K562 treated with DMSO at 1 percent for 4 hours (cell line): ENCODE measurements around the gene PLEKHH3. TPM values are rescaled to one million over a fixed set of nuclear protein-coding genes. Genes with fewer than 3 reads are reported as not detected.

Source experiments
- total RNA-seq: library from RNA; unstranded; fragments of 300-600 nt; gene quantifications from 2 replicates; pipeline ENCODE4 v1.2.3, GENCODE V29; 2022; ENCODE audit not compliant: insufficient read depth

Gene PLEKHH3, protein sequence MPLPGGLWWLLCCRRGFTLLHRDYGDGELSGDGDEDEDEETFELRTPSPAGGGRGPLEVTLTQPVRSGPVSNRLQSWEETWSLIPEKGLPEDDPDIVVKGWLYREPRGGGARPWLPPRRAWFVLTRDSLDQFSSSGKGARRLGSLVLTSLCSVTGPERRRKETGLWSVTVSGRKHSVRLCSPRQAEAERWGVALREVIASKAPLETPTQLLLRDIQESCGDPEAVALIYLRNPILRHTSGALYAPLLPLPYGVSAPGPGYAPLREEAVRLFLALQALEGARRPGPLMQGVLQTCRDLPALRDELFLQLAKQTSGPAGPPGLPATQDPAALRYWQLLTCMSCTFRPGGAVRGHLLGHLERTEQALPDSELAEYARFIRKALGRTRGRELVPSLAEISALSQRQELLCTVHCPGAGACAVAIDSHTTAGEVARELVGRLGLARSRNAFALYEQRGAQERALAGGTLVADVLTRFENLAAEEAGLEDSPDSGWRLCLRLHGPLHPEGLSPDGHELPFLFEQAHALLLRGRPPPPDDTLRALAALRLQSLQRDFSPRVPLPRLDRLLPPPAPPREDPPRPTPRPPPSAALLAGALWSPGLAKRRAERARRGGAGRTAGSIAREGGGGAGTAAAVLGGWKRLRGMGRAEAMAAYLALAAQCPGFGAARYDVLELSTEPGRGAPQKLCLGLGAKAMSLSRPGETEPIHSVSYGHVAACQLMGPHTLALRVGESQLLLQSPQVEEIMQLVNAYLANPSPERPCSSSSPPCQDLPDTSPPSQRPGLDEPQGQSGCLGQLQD
- 32.9 and 42.6 TPM in 2 replicates for total RNA-seq

GRCh38 chr17:42676424-42677011 is at the start of gene PLEKHH3:
Gene PLEKHH3, minus strand, starts transcription at chr17:42676994. Its CDS starts 431 bp downstream, at chr17:42676563.

GRCh38 chr17:42681976-42682721 is 5.4 kb upstream of the PLEKHH3 start, which contains the start of gene CNTNAP1:
Gene CNTNAP1, plus strand, starts transcription at chr17:42682531. Its CDS starts 299 bp downstream, at chr17:42682830.

DNA sequence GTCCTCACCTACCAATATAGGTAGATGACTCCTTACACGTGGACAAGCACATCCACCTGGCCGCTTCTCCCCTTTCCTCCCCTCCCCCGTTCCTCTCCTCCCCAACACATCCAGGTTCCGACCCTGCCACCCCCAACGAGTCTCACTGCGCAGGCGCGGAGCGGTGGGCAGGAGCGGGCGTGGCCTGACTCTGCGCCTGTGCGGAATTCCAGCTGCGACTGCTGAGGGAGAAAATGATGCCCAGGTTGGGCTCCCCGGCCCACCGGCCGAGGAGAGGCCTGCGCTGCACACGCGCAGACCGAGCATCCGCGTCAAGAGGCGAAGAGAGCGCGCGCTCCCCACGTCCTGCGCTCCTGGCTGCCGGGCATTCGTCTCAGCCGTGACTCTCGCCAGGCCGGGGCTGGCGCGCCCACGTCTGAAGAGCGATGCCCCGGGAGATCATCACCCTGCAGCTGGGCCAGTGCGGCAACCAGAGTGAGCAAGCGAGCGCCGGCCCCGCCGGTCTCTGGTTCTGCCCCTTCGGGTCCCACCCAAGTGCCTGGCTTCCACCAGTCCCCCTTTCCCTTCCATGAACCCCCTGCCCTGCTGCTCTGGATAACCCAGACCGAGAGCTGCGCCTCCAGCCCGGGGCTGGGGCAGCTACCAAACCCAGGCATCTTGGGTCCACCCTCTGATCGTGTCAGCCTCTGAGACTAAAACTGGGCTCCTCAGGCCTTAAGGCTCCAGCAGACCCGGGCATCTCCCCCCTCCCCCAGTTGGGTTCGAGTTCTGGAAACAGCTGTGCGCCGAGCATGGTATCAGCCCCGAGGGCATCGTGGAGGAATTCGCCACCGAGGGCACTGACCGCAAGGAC is 17.5 kb downstream of the PLEKHH3 start, which contains the start of gene TUBG2:
TSS of gene TUBG2 (plus strand) at position 206 of the 853 bp plus-strand sequence. CDS start at position 426, 220 bp downstream.

Other genes with a start within 250 kb of the PLEKHH3 start
- gene ATP6V0A1, start 218.1 kb downstream of the PLEKHH3 start, total RNA-seq = 52.6 and 60.6 TPM in 2 replicates
- gene NAGLU, start 140.8 kb downstream of the PLEKHH3 start, total RNA-seq = 13.2 and 16.3 TPM in 2 replicates
- 7.7 and 8.1 TPM in 2 replicates for gene HSD17B1, start 124.1 kb downstream of the PLEKHH3 start, total RNA-seq
- 109 and 140 TPM in 2 replicates for gene COASY, start 114.8 kb downstream of the PLEKHH3 start, total RNA-seq
- 31.3 and 35.0 TPM in 2 replicates for gene MLX, start 109.9 kb downstream of the PLEKHH3 start, total RNA-seq
- 52.8 and 68.2 TPM in 2 replicates for gene PSMC3IP, start 99.3 kb downstream of the PLEKHH3 start, total RNA-seq
- gene RETREG3, start 67.6 kb downstream of the PLEKHH3 start, total RNA-seq = 19.3 and 21.9 TPM in 2 replicates
- gene TUBG1, start 67.3 kb downstream of the PLEKHH3 start, total RNA-seq = 113 and 129 TPM in 2 replicates
- not detected in 2 replicates for gene TUBG2, start 17.7 kb downstream of the PLEKHH3 start, total RNA-seq
- gene CCR10, start 4.8 kb upstream of the PLEKHH3 start, total RNA-seq = 7.6 and 9.2 TPM in 2 replicates
- gene CNTNAP1, start 5.5 kb upstream of the PLEKHH3 start, total RNA-seq = 1.3 and 3.1 TPM in 2 replicates
- gene EZH1, start 68.0 kb upstream of the PLEKHH3 start, total RNA-seq = 17.7 and 17.9 TPM in 2 replicates
- not detected in 2 replicates for gene RAMP2, start 84.2 kb upstream of the PLEKHH3 start, total RNA-seq
- gene VPS25, start 96.5 kb upstream of the PLEKHH3 start, total RNA-seq = 93.6 and 122 TPM in 2 replicates
- gene WNK4, start 103.6 kb upstream of the PLEKHH3 start, total RNA-seq = 5.5 and 14.0 TPM in 2 replicates
- gene COA3, start 121.7 kb upstream of the PLEKHH3 start, total RNA-seq = 45.6 and 46.7 TPM in 2 replicates
- gene CNTD1, start 121.9 kb upstream of the PLEKHH3 start, total RNA-seq = not detected in 2 replicates
- 32.0 and 36.7 TPM in 2 replicates for gene BECN1, start 147.3 kb upstream of the PLEKHH3 start, total RNA-seq
- gene PSME3, start 156.4 kb upstream of the PLEKHH3 start, total RNA-seq = 90.8 and 94.0 TPM in 2 replicates
- 6.7 and 7.0 TPM in 2 replicates for gene AOC2, start 167.6 kb upstream of the PLEKHH3 start, total RNA-seq
- gene AOC3, start 174.2 kb upstream of the PLEKHH3 start, total RNA-seq = 3.9 and 5.9 TPM in 2 replicates
- not detected in 2 replicates for gene G6PC1, start 223.8 kb upstream of the PLEKHH3 start, total RNA-seq